Ammon's horn (tissue), 1 donor: Measurements from ENCODE around the gene ID2.

ENCODE experiments used
- DNase-seq: peaks from one replicate; pipeline ENCODE4 v3.0.0-alpha.2; 2016; ENCODE audit warnings: low spot score

The ID2 gene

GRCh38 chr2:8648441-8649213 lies 33.2 kb upstream of the ID2 start:
- DNase-seq, result no peak

GRCh38 chr2:8649718-8650117 lies 32.1 kb upstream of the ID2 start:
- DNase-seq, result no peak

GRCh38 chr2:8650256-8650655 lies 31.6 kb upstream of the ID2 start:
- no peak for DNase-seq

- no peak for DNase-seq
Observed at GRCh38 chr2:8652774-8653426, 29.0 kb upstream of the ID2 start.

- no peak for DNase-seq
Observed at GRCh38 chr2:8653485-8653884, 28.4 kb upstream of the ID2 start.

- DNase-seq, result no peak
Observed at GRCh38 chr2:8654041-8654440, 27.8 kb upstream of the ID2 start.

GRCh38 chr2:8654483-8654882 lies 27.4 kb upstream of the ID2 start:
- no peak for DNase-seq

GRCh38 chr2:8656160-8656641 lies 25.7 kb upstream of the ID2 start:
- DNase-seq, result no peak

GRCh38 chr2:8656811-8657210 lies 25.0 kb upstream of the ID2 start:
- no peak for DNase-seq

- no peak for DNase-seq
Observed at GRCh38 chr2:8657423-8658062, 24.3 kb upstream of the ID2 start.

- DNase-seq, result no peak
Observed at GRCh38 chr2:8658064-8658862, 23.6 kb upstream of the ID2 start.

GRCh38 chr2:8659092-8659734 lies 22.6 kb upstream of the ID2 start:
- DNase-seq, result no peak

- DNase-seq, result no peak
Observed at GRCh38 chr2:8659735-8660492, 21.9 kb upstream of the ID2 start.

GRCh38 chr2:8661235-8661634 lies 20.6 kb upstream of the ID2 start:
- DNase-seq, result no peak

- DNase-seq, result no peak
Observed at GRCh38 chr2:8661736-8662135, 20.1 kb upstream of the ID2 start.

GRCh38 chr2:8662239-8662879 lies 19.5 kb upstream of the ID2 start:
- no peak for DNase-seq

- no peak for DNase-seq
Observed at GRCh38 chr2:8663997-8664396, 17.9 kb upstream of the ID2 start.

- no peak for DNase-seq
Observed at GRCh38 chr2:8666581-8666980, 15.3 kb upstream of the ID2 start.

- DNase-seq, result no peak
Observed at GRCh38 chr2:8667896-8668512, 13.9 kb upstream of the ID2 start.
